ENCODE data around the gene BAHD1.

DNA sequence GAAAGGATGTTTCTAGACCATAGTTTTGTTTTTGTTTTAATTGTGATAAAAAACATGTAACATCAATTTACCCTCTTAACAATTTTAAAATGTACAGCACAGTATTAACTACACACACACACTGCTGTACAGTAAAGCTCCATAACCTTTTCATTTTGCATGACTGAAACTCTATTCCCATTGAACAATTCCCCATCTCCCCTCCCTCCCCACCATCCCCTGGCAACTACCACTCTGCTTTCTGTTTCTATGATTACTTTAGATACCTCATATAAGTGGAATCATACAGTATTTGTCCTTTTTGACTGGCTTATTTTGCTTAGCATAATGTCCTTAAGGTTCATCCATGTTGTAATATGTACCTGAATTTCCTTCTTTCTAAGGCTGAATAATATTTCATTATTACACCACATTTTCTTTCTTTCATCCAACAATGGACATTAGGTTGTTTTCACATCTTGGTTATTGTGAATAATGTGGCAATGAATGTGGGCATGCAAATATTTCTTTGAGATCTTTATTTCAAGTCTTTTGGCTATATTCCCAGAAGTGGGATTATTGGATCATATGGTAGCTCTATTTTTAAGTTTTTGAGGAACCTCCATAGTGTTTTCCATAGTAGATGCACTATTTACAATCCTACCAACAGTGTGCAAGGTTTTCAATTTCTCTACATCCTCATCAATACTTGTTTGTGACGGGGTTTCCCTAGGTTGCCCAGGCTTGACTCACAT, 40.8 kb downstream of the BAHD1 start:
- TF ChIP-seq CTCF (IDR thresholded peaks at IDR 0.05), result no peak
- TF ChIP-seq POLR2A (IDR thresholded peaks at IDR 0.05), result no peak
